Gastrocnemius medialis (tissue), 4 donors: Measurements from ENCODE around the gene NEK6.

Experiments
- POLR2A ChIP-seq, 2 donors: fragments of 450-650 bp; IDR thresholded peaks; one replicate each; pipeline ENCODE4 v1.6.1; 2017; ENCODE audit warnings: antibody characterized with exemption in 2 of 2, mild to moderate bottlenecking in 2 of 2, moderate library complexity in 2 of 2
- TF ChIP-seq, protein P1 (sequence below), 5 experiments: fragments of 450-650 bp in 3 of 5; fragments of 200-600 bp in 2 of 5; sonication (generic) in 2 of 5; IDR thresholded peaks in 4 of 5; conservative IDR thresholded peaks in 1 of 5; 1 replicate in 4 of 5; 2 replicates in 1 of 5; pipeline ENCODE4 v1.5.1; 2016 to 2019; ENCODE audit warnings: antibody characterized with exemption in 5 of 5, mild to moderate bottlenecking in 3 of 5, moderate library complexity in 3 of 5

DNA sequence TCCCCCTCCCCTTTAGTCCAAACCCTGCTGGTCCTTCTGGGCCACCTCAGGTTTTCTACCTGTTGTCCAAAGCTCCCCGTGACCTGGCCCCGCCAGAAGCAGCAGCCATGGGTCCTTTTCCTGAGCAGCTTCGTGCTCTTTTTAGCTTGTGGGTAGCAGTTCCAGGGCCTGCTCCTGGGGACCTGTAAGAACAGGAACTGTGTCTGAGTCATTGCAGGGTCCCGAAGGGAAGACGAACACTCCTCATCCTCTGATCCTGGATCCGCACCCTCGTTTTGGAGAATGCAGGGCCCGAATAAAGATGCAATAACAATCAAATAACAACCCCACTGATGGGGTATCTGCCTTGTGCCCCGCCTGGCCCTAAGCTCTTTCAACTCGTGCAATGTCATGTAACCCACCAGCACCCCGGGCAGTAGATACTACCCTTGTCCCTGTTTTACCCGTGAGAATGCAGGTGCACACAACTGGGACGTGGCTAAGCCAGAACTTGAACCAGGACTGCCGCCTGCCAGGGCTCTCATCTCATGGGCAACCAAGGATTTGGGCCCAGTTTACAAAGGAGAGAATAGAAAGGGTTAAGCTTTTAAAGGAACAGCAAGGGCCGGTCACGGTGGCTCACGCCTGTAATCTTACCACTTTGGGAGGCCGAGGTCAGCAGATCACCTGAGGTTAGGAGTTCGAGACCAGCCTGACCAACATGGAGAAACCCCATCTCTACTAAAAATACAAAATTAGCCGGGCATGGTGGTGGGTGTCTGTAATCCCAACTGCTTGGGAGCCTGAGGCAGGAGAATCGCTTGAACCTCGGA lies 33.2 kb downstream of the NEK6 start:
- TF ChIP-seq, protein P1, sequence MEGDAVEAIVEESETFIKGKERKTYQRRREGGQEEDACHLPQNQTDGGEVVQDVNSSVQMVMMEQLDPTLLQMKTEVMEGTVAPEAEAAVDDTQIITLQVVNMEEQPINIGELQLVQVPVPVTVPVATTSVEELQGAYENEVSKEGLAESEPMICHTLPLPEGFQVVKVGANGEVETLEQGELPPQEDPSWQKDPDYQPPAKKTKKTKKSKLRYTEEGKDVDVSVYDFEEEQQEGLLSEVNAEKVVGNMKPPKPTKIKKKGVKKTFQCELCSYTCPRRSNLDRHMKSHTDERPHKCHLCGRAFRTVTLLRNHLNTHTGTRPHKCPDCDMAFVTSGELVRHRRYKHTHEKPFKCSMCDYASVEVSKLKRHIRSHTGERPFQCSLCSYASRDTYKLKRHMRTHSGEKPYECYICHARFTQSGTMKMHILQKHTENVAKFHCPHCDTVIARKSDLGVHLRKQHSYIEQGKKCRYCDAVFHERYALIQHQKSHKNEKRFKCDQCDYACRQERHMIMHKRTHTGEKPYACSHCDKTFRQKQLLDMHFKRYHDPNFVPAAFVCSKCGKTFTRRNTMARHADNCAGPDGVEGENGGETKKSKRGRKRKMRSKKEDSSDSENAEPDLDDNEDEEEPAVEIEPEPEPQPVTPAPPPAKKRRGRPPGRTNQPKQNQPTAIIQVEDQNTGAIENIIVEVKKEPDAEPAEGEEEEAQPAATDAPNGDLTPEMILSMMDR (IDR thresholded peaks at IDR 0.05 in 4 of 5, conservative IDR thresholded peaks at IDR 0.05 in 1 of 5) = no peak
- no peak for TF ChIP-seq POLR2A (IDR thresholded peaks at IDR 0.05)
